Smooth muscle cell of the brain vasculature (primary cell): Measurements from ENCODE around the gene CAVIN2.
A peak's percentile ranks its signal among the peaks of the same experiment; 100 is the strongest.

Experiments used
- DNase-seq: peaks from one replicate; pipeline ENCODE4 v3.0.0-alpha.2; 2012; ENCODE audit warnings: low read depth, low spot score

Gene CAVIN2, protein sequence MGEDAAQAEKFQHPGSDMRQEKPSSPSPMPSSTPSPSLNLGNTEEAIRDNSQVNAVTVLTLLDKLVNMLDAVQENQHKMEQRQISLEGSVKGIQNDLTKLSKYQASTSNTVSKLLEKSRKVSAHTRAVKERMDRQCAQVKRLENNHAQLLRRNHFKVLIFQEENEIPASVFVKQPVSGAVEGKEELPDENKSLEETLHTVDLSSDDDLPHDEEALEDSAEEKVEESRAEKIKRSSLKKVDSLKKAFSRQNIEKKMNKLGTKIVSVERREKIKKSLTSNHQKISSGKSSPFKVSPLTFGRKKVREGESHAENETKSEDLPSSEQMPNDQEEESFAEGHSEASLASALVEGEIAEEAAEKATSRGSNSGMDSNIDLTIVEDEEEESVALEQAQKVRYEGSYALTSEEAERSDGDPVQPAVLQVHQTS

DNA sequence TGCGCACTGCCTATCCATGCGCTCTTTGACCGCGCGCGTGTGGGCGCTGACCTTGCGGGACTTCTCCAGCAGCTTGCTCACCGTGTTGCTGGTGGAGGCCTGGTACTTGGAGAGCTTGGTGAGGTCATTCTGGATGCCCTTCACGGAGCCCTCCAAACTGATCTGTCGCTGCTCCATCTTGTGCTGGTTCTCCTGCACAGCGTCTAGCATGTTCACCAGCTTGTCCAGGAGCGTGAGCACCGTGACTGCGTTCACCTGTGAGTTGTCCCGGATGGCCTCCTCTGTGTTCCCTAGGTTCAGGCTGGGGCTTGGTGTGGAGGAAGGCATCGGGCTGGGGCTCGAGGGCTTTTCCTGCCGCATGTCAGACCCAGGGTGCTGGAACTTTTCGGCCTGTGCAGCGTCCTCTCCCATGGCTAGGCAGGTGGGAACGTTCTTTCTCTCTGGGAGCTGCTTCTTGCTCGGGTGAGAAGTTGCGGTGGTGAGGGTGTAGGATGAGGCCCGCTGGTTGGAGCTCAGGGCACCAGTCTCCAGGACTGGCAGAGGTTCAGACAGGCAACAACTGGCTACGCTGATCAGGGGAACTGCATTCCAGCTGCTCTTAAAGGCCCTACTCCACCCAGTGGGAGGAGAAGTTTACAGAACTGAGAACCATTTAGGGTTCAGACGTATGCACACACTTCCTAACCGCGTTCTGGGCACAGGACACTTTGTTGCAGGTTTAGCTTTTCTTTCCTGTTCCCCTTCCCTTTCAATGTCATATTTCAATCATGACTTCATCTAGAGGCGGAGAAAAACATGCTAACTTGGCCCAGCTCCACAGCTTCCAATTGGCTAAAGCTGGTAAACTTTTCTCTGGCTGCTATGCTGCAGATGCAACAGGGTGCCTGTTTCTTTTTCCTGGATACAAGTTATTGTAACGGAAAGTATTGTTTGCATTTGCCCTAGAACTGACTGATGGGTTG lies at the start of gene CAVIN2:
Gene CAVIN2, minus strand, starts transcription at position 574 of the 962 bp plus-strand sequence. Its CDS starts 163 bp downstream, at position 411.
- DNase-seq: peak; percentile 89

DNA sequence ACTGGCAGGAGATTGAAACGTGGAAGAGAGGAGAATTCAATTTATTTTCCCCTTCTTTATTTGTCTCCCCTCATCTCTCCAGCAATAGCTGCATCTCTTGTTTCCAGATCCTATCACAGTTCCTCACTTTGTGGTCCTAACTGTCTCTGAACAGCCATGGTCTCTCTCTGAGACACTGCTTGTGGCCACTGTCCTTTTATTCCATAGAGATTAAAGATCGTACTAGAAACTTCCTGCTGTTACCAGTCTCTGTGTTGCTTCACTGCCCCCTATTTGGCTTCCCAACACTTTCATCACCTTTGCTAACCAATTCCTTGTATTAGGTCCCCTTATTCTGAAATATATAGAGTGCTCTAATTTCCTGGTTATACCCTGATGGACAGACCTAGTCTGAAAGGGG lies 48.9 kb upstream of the CAVIN2 start:
- DNase-seq: no peak

DNA sequence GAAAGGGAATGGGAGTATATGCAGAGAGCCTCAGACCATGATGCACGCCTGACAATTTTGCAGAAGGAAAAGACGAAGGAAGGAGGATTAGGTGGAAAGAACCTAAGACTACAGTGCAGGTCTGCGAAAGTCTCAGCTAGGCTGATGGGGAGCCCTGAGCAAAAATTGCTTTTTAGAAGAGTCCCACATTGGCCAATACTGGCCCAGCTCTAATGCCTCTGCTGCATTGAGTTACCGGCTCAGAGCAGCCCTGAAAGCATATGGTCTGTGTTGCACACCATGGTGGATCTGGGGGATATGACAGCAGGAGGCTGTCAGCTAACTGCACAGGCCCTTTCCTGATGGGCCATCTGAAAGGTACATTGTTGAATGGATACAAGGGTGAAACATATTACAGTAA lies 48.3 kb upstream of the CAVIN2 start:
- no peak for DNase-seq

DNA sequence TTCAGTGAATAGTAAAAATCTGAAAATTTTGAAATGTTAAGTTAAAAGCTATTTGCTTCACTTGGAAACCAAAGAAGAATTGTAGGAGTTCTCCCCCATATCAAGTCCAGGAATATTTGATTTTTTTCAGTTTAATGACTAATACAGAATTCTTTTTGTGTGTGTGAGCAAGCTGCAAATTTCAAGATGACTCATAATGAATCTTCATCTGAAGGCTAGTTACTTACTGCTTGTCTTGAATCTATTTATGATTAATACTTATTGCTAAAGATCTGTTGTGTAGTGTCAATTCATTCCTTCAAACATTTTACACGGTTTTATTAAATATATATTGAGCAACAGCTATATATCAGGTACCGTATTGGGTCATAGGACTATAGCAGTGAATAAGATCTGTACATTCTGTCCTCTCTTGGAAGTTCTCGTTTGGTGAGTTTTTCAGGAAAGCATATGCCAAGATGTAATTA lies 47.8 kb upstream of the CAVIN2 start:
- no peak for DNase-seq

DNA sequence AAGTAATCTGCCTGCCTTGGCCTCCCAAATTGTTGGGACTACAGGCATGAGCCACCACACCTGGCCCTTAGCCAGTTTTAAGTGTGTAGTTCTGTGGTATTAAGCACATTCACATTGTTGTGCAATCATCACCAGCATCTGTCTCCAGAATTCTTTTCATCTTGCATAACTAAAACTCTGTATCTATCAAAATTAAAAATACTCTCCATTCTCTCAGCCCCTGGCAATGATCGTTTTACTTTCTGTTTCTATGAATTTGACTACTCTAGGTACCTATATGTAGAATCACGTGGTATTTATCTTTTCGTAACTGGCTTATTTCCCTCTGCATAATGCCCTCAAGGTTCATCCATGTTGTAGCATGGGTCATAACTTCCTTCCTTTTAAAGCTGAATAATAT lies 45.5 kb upstream of the CAVIN2 start:
- DNase-seq: no peak

DNA sequence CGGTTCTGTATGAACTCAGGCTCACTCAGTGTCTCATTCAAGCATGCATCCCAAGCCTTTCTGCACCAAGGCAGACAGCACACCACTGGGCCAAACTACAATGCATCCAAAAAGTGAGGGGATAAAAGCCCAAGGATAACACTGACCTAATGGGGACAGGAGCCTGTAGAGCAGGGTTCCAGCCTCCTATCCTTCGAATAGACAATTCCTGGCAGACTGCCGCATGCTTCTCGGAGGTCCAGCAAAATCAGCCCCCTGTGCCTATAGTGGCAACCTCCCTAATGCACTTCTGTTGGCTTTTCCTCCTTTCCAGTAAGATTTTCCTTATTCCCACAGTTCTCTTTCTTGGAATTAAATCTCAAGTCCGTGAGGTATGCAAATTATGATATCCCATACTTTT lies 44.8 kb upstream of the CAVIN2 start:
- no peak for DNase-seq

DNA sequence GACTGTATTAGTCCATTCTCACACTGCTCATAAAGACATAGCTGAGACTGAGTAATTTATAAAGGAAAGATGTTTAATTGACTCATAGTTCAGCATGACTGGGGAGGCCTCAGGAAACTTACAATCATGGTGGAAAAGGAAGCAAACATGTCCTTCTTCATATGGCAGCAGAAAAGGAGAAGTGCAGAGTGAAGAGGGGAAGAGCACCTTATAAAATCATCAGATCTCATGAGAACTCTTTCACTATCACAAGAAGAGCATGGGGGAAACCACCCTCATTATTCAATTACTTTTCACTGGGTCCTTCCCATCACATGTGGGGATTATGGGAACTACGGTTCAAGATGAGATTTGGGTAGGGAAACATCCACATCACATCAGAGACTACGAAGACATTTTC lies 43.0 kb upstream of the CAVIN2 start:
- DNase-seq: no peak

DNA sequence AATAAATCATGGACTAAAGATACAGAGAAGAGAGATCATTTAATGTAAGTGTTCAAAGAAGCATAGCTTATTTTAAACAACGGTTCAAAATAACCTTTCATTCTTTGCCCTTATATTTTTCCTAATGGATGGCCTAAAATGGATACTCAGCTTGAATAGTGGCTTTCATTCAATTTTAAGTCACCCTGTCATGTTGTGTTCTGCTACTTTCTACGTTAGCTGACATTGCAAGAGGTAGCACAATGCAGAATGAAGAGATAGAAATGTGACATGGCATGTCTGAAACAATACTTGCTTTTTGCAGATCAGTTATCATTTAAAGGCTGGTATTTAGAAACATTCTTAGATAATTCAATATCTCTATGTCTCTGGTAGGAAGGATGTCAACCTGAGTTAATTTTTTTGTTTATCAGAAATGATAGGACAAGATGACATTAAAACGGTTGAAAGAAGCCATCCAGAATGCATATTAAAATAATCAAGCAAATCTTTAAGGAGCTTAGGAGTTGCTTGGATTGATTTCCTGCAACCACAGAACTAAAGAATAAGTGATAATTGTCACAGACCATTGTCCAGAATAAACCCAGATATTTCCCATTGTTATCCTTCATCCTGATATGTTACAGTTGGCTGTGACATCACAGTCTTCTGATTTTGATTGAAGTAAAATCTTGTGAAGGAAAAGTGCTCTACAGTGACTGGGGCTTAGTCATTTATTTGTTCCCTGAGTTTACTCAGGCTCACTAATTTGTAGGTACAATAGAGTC lies 41.7 kb upstream of the CAVIN2 start:
- no peak for DNase-seq

DNA sequence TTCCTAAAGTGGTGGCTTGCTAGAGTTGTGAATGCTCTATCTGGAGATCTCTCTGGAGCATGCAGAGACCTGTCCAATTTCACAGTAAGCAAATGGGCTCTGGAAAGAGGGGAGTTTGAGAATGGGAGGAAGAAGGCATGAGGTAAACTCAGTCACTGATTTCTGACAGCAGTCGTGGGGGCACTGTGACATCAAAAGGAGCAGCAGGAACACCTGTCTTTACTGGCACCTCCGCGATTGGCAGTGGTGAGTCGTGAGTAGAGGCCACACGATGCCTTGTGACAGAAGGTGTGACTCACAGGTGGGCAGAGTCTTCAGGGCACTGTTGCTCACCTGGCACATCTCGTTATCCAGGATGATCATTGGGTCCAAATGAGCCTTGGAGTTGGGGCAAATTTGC lies 38.8 kb upstream of the CAVIN2 start:
- DNase-seq: no peak

DNA sequence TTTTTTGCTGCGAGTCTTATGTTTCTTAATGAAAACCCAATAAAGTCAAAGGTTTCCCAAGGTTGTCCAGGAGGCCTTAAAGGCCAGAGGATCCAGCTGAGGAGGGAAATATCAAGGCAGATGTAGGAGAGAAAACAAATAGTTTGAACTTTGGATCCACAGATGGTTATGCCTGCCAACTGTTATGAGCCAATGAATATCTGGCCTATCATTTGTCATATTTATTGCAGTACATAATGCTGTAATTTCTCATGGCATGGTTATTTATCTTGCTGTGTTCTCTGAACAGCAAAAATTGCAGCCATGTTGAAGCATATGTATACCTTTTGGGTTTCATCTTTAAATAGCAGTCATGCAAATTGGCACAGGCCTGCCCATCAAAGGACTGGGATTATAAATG lies 38.2 kb upstream of the CAVIN2 start:
- DNase-seq: no peak

DNA sequence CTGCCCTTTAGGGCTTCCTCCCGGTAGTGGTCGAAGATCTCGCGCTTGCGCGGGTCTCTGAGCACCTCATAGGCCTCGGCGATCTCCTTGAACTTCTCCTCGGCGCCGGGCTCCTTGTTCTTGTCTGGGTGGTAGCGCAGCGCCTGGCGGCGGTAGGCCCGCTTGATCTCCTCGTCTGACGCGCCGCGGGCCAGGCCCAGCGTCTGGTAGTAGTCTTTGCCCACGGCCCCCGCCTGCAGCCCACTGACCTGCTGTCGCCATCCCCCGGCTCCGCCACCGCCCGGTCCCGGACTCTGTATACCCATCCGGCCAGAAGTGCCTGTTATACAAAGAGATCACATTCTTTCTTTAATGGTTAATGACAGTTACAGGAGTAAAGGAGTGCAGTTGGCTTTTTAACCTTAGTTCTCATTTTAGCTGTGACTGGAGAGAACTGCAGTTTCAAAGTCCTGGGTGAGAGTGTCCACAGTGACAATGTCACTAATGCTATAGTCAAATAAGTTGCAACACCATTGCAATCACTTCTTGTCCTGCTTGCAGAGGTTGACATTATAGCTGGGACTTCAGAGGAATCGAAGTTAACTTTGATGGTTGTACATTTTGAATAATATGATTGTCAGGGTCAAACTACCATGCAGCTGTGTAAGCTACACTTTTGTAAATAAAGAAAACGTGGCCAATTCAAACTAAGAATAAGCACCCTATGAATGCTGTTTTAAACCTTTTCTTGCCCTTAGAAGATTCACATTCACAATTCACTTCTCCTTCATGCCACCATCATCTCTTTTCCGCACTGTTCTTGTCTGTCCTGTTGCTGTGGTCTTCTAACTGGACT lies 35.3 kb upstream of the CAVIN2 start:
- no peak for DNase-seq

DNA sequence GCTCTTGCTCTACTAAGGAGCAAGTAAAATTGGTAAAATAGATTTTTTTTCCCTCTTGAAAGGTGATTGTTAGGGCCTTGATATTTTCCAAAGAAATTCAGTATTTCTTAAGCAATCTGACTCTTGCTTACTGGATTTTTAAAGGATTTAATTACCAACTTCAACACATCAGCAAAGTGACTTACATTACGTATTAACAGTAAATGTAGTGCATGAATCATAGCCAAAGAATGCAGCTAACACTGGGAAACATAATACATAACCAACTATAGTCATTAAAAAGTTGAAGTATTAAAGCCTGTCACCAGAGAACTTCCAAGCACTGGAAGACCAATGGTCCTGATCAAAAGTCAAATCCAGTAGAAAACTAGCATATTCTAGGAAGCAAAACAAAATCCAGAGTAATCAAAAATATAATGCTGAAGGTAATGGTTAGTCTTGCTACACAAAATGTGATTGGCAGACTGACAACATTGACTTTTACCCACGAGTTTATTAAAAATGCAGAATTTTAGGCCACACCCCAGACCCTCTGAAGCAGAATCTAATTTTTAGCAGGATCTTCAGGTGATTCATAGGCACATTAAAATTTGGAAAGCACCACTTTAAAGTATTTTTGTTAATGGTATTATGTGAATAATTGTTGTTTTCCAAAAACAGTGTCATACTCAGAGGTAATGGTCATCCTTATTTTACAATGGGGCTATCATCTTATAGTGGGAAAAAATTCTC lies 31.8 kb upstream of the CAVIN2 start:
- DNase-seq: no peak

DNA sequence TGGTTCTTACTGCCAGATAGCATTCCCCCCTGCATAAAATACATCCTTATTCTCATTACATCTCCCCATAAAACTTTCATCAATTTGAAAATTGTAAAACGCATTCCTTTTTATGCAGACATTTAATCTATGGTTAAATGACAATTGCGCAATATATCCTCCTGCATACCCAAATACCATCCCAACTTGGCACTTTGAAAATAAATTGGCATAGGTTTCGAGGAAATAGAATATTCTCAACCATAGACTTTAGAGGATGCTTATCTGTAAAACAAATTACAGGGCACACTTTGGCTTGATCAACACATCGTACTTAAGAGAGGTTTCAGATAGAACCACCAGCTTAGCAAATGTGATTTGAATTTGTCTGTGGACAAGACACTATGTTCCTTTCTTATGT lies 31.0 kb upstream of the CAVIN2 start:
- no peak for DNase-seq

DNA sequence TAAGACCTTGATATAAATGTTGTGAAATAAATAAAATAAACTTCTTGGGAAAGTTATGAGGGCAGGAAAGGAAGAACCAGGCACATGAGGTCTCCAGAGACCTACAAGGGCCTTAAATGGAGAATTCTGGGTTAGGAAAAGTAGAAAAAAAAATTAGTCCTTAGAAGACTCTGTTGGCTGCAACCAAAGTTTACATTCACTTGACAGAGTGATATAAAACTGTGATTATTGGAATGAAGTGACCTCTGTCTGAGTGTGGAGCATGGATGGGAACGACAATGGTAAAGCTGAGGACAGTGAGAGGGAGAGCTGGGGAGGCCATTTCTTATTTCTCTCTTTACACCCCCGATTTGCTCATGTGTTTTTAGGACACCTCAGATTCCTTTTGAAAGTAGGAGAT lies 29.0 kb upstream of the CAVIN2 start:
- DNase-seq: no peak

DNA sequence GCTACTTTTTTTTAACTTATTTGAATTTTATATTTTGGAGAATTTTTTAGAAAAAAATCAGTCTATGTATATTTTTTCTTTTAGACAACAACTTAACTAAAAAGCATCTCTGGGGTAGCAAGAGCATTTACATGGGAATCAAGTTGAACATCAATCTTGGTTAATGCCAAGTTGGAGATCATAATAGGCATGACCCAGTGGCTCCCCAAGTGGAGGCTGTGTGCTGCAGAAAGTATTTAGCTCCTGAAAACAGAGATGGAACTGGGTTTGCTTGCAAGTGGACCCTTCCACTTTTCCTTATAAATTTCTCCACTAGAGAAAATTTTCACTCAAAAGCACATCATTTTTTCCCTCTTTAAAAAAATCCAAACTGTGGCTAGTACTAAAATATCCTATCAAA lies 23.9 kb upstream of the CAVIN2 start:
- DNase-seq: no peak

DNA sequence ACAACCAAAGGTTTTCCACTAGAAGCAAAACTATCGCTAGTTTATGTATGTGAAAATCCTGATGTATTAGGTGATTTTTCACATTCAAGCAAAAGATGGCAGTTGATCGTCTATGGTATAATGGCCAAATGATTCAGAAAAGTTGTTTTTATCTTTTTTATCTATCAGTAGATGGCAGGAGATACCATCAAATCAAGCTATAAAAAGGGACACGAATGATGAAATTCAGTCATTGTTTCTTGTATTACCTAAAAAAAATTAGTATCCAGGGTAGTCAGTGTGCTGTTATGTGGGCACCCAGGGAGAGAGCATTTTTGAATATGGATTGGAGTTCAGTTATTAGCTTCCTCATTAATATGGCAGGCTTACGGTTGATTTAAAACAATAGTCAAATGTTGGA lies 22.9 kb upstream of the CAVIN2 start:
- no peak for DNase-seq

DNA sequence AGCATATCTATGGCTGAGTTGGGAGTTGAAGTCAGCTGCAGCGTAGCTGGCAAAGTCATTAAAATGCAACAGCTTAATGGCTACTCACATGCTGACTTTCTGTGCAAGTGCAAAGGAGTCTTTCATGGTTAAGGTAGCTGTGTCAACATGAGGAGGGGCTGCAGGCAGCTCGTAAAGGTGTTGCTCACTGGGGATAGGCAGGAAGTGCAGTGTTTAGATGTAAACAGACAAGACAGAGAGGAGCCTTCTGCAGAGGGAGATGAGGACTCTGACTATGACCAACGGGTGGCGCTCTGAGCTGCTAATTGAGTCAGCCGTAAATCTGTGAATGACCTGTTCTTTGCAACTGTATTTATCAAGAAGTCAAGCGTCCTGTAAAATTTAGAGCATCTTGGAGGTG lies 22.3 kb upstream of the CAVIN2 start:
- no peak for DNase-seq

DNA sequence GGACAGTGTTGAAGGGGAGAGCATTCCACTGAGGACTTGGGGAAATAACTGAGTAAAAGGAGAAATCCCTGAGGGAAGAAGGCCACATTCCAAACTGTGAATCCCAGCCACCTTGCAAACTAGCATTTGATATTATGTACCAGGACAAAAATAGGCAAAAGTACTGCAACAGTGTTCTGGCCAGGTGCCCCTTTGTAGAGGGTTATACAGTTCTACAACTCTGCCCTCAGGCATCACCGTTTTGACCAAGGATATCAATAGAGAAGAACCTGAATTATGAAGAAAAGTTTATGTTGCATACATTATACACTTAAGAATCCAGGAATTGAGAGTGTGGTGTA lies 20.6 kb upstream of the CAVIN2 start:
- DNase-seq: no peak

DNA sequence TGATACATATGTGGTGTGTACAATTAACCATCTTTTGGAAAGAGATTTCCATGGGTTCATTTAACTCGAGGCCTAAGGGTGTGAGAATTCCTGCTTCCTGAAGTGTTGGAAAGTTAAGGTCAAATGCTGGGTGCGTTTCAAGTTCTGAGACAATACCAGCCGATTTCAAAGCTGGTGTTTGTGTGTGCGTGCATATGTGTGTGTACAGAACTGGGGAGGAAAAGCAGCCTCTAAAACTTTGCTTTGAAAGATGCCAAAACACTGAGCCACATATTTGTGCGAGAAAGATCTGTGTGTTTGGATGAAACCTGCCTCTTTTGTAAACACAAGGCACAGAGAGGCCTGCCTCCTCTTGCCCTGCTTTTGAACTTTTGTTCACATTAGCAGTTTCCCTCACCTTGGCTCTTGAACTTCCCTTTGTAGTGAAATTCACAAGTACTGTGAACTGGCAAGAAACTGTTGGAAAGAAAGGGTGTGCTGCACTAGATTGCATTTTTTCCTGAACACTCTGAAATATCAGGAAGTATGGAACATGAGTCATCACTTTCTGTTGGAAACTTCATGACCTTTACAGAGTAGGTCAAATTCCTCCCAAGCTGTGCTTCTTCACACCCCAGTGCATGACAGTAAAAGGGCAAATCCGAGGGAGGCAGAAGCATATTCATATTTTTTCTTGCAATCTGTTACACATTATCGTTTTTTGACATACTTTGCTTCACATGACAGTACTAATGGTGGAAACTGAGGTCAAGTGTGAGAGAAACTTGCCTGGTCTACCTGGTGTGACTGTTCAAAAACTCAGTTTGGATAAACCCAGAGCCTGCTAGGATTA lies 20.0 kb upstream of the CAVIN2 start:
- peak; percentile 79 for DNase-seq
